Adipose tissue (tissue), 3 donors: ENCODE measurements around the gene YTHDF1. TPM values are rescaled to one million over a fixed set of nuclear protein-coding genes. Genes with fewer than 3 reads are reported as not detected.

Experiments used
- H3K27ac ChIP-seq: one replicate; pipeline ENCODE4 v1.5.1; 2013; ENCODE audit warnings: low read depth, low read length
- WGBS, 3 donors: extraction: QIAGEN DNeasy Blood & Tissue Kit; methylation state at CpG; one replicate each; pipeline ENCODE4 v1.1.7; 2013; 5-methylcytosine and 5-hydroxymethylcytosine counted together
- polyA plus RNA-seq, 3 donors: library from polyadenylated mRNA; stranded (reverse); fragments of 200-250 nt; gene quantifications; one replicate each; pipeline ENCODE4 v1.2.3, GENCODE V29; 2013
- donor health status: healthy with polysubstance abuse.
- donor health status: Bipolar disorder and iron deficiency.
- donor health status: healthy.

YTHDF1 gene
- 10 to 100 TPM; 10.6 to 21.3 (median 16.8) TPM for polyA plus RNA-seq

- WGBS, 3 donors: 1% methylated on average over 82 to 96 of the region's 96 CpGs
- no peak within 1 kb of the TSS for H3K27ac ChIP-seq
These were observed at the start of gene YTHDF1 for GRCh38 chr20:63216041-63216848. YTHDF1 (minus strand) TSS chr20:63216131; CDS start chr20:63215892, 239 bp downstream.

- 49 to 54% (median 52%) methylated on average over 14 of the region's 14 CpGs for WGBS, 3 donors
- H3K27ac ChIP-seq: no peak overlapping the region
These were observed 48.6 kb upstream of the YTHDF1 start for GRCh38 chr20:63264519-63264918.

- 78 to 89% (median 87%) methylated on average over 10 of the region's 10 CpGs for WGBS, 3 donors
These were observed 48.1 kb upstream of the YTHDF1 start for GRCh38 chr20:63264000-63264399.

GRCh38 chr20:63262836-63263235 lies 46.9 kb upstream of the YTHDF1 start:
- no peak overlapping the region for H3K27ac ChIP-seq
- 57 to 86% (median 85%) methylated on average over 9 of the region's 9 CpGs for WGBS, 3 donors

More at GRCh38 chr20:63264000-63264399, 48.1 kb upstream of the YTHDF1 start:
- H3K27ac ChIP-seq: no peak overlapping the region

GRCh38 chr20:63261795-63262528 lies 46.0 kb upstream of the YTHDF1 start:
- no peak overlapping the region for H3K27ac ChIP-seq
- WGBS, 3 donors: 24 to 49% (median 27%) methylated on average over 29 to 30 of the region's 30 CpGs

- H3K27ac ChIP-seq: no peak overlapping the region
- 38 to 58% (median 56%) methylated on average over 24 to 25 of the region's 25 CpGs for WGBS, 3 donors
These were observed 45.3 kb upstream of the YTHDF1 start for GRCh38 chr20:63261060-63261794.

GRCh38 chr20:63260521-63260920 lies 44.6 kb upstream of the YTHDF1 start:
- 71 to 93% (median 92%) methylated on average over 15 of the region's 15 CpGs for WGBS, 3 donors
- no peak overlapping the region for H3K27ac ChIP-seq

GRCh38 chr20:63259734-63260460 lies 44.0 kb upstream of the YTHDF1 start:
- H3K27ac ChIP-seq: no peak overlapping the region
- 68 to 84% (median 79%) methylated on average over 25 of the region's 25 CpGs for WGBS, 3 donors

GRCh38 chr20:63258781-63259180 lies 42.9 kb upstream of the YTHDF1 start:
- WGBS, 3 donors: 26 to 39% (median 38%) methylated on average over 8 of the region's 8 CpGs
- H3K27ac ChIP-seq: no peak overlapping the region

- WGBS, 3 donors: 87 to 94% (median 91%) methylated on average over 11 to 13 of the region's 13 CpGs
- H3K27ac ChIP-seq: no peak overlapping the region
These were observed 41.7 kb upstream of the YTHDF1 start for GRCh38 chr20:63257629-63258028.

- H3K27ac ChIP-seq: no peak overlapping the region
- WGBS, 3 donors: 84 to 94% (median 93%) methylated on average over 4 of the region's 4 CpGs
These were observed 41.0 kb upstream of the YTHDF1 start for GRCh38 chr20:63256954-63257353.

- H3K27ac ChIP-seq: no peak overlapping the region
- 38 to 66% (median 59%) methylated on average over 31 of the region's 31 CpGs for WGBS, 3 donors
These were observed 40.2 kb upstream of the YTHDF1 start for GRCh38 chr20:63255931-63256704.

- 6 to 14% (median 7%) methylated on average over 33 to 55 of the region's 56 CpGs for WGBS, 3 donors
- H3K27ac ChIP-seq: no peak overlapping the region
These were observed 38.9 kb upstream of the YTHDF1 start for GRCh38 chr20:63254606-63255384.

- 1 to 2% (median 1%) methylated on average over 23 to 43 of the region's 46 CpGs for WGBS, 3 donors
- H3K27ac ChIP-seq: no peak within 1 kb of the TSS
These were observed 38.3 kb upstream of the YTHDF1 start, which contains the start of gene NKAIN4 for GRCh38 chr20:63254232-63254605. NKAIN4 (minus strand) TSS chr20:63254463; CDS start chr20:63254450, 13 bp downstream.

GRCh38 chr20:63253438-63254231 lies 37.7 kb upstream of the YTHDF1 start:
- no peak overlapping the region for H3K27ac ChIP-seq
- WGBS, 3 donors: 1% methylated on average over 72 to 89 of the region's 89 CpGs

GRCh38 chr20:63253065-63253437 lies 37.1 kb upstream of the YTHDF1 start:
- WGBS, 3 donors: 13 to 14% (median 13%) methylated on average over 15 to 16 of the region's 16 CpGs
- no peak overlapping the region for H3K27ac ChIP-seq
